ENCODE data around the gene EXOC4.

- TF ChIP-seq POLR2A (IDR thresholded peaks at IDR 0.05; ENCODE audit: low read length) = no peak
- TF ChIP-seq GATA1 (IDR thresholded peaks at IDR 0.05; ENCODE audit: low read depth, low read length) = no peak
Measured at GRCh38 chr7:133320891-133321290, 68.0 kb downstream of the EXOC4 start.

Measured in erythroblast (primary cell).